NT2/D1 (cell line): ENCODE results near the gene MYO1C.

Source experiments
- SUZ12 ChIP-seq: IDR thresholded peaks from 2 replicates; pipeline ENCODE4 v1.6.1; 2011; ENCODE audit not compliant: insufficient read length, insufficient read depth; ENCODE audit errors: extremely low read depth
- YY1 ChIP-seq: IDR thresholded peaks from 2 replicates; pipeline ENCODE4 v1.6.1; 2011; ENCODE audit not compliant: insufficient read length, insufficient read depth
- ZNF274 ChIP-seq: IDR thresholded peaks from 2 replicates; pipeline ENCODE4 v1.6.1; 2011; ENCODE audit warnings: mild to moderate bottlenecking, low read depth, low read length

- TF ChIP-seq YY1 (no peak), ZNF274 (no peak), SUZ12 (no peak)
These were observed 2.3 kb upstream of the MYO1C start for GRCh38 chr17:1494736-1495253.
